Measurements from ENCODE around the gene KLHDC9.

DNA sequence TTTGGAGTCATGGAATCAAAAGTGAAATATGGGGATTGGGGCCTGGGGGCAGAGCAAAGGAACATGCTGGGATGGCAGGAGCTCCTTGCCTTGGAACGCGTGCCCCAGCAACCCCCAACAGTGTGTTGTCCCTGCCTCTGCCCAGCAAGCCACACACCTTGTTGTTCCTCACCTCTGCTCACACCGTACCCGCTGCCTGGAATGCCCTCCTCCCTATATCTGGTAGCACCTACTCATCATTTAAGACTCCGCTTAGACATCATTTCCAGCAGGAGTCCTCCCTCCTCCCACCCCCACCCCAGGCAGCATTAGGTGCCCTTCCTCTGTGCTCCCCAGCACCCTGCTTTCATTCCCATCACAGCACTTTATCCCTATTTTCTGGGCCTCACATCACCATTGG lies 16.6 kb upstream of the KLHDC9 start:
- TF ChIP-seq POLR2A (IDR thresholded peaks at IDR 0.05), result no peak
- TF ChIP-seq, protein P1, sequence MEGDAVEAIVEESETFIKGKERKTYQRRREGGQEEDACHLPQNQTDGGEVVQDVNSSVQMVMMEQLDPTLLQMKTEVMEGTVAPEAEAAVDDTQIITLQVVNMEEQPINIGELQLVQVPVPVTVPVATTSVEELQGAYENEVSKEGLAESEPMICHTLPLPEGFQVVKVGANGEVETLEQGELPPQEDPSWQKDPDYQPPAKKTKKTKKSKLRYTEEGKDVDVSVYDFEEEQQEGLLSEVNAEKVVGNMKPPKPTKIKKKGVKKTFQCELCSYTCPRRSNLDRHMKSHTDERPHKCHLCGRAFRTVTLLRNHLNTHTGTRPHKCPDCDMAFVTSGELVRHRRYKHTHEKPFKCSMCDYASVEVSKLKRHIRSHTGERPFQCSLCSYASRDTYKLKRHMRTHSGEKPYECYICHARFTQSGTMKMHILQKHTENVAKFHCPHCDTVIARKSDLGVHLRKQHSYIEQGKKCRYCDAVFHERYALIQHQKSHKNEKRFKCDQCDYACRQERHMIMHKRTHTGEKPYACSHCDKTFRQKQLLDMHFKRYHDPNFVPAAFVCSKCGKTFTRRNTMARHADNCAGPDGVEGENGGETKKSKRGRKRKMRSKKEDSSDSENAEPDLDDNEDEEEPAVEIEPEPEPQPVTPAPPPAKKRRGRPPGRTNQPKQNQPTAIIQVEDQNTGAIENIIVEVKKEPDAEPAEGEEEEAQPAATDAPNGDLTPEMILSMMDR (IDR thresholded peaks at IDR 0.05), result no peak

Measured in tibial nerve (tissue), 3 donors.